Hepatocyte (in vitro differentiated cells): ENCODE measurements around the gene MCHR1. TPM values are rescaled to one million over a fixed set of nuclear protein-coding genes. Genes with fewer than 3 reads are reported as not detected.

Source experiments
- DNase-seq: peaks from one replicate; pipeline ENCODE4 v3.0.0-alpha.2; 2016; ENCODE audit warnings: low spot score
- H2AFZ ChIP-seq: fragments of 200-600 bp; sonication (generic); 2 replicates; pipeline ENCODE4 v1.6.0; 2016; ENCODE audit warnings: antibody characterized with exemption, mild to moderate bottlenecking
- H3K27ac ChIP-seq: fragments of 200-600 bp; sonication (generic); 2 replicates; pipeline ENCODE4 v1.5.1; 2016; ENCODE audit warnings: mild to moderate bottlenecking
- H3K27me3 ChIP-seq: fragments of 200-600 bp; sonication (generic); 2 replicates; pipeline ENCODE4 v1.6.1; 2016
- H3K36me3 ChIP-seq: fragments of 200-600 bp; sonication (generic); replicated peaks from 2 replicates; pipeline ENCODE4 v1.5.1; 2016; ENCODE audit warnings: low read depth; ENCODE audit not compliant: insufficient read depth
- H3K4me1 ChIP-seq: fragments of 200-600 bp; sonication (generic); 2 replicates; pipeline ENCODE4 v1.5.1; 2016; ENCODE audit warnings: mild to moderate bottlenecking, moderate library complexity; ENCODE audit not compliant: insufficient read depth
- H3K4me2 ChIP-seq: fragments of 200-600 bp; sonication (generic); 2 replicates; pipeline ENCODE4 v1.6.0; 2016
- H3K4me3 ChIP-seq: fragments of 200-600 bp; sonication (generic); 2 replicates; pipeline ENCODE4 v1.5.1; 2016; ENCODE audit warnings: mild to moderate bottlenecking
- H3K79me2 ChIP-seq: fragments of 200-600 bp; sonication (generic); 2 replicates; pipeline ENCODE4 v1.6.0; 2017; ENCODE audit warnings: mild to moderate bottlenecking
- H3K9me2 ChIP-seq: fragments of 200-600 bp; sonication (generic); replicated peaks from 2 replicates; pipeline ENCODE4 v1.6.0; 2017; ENCODE audit warnings: mild to moderate bottlenecking; ENCODE audit not compliant: insufficient read depth
- H3K9me3 ChIP-seq: fragments of 200-600 bp; sonication (generic); 2 replicates; pipeline ENCODE4 v1.5.1; 2016; ENCODE audit warnings: low read depth, mild to moderate bottlenecking
- H4K20me1 ChIP-seq: fragments of 200-600 bp; sonication (generic); 2 replicates; pipeline ENCODE4 v1.6.0; 2016; ENCODE audit warnings: mild to moderate bottlenecking; ENCODE audit not compliant: insufficient read depth, poor library complexity, severe bottlenecking
- EZH2 ChIP-seq: fragments of 200-600 bp; sonication (generic); IDR thresholded peaks from 2 replicates; pipeline ENCODE4 v1.6.1; 2016; ENCODE audit warnings: antibody characterized with exemption, mild to moderate bottlenecking, borderline replicate concordance
- EZH2phosphoT487 ChIP-seq: fragments of 200-600 bp; sonication (generic); IDR thresholded peaks from one replicate; pipeline ENCODE4 v1.6.1; 2018; ENCODE audit warnings: antibody characterized with exemption, mild to moderate bottlenecking, low read depth, moderate library complexity; ENCODE audit not compliant: unreplicated experiment, severe bottlenecking
- WGBS: methylation state at CpG from one replicate; pipeline ENCODE4 v1.1.6; 2016; ENCODE audit warnings: low lambda C conversion rate; ENCODE audit errors: missing lambda C conversion rate; 5-methylcytosine and 5-hydroxymethylcytosine counted together
- polyA plus RNA-seq: library from polyadenylated mRNA; unstranded; fragments of >200 nt; fragmentation: Nextera tagmentation; extraction: Ambion mirVana; gene quantifications from 2 replicates; pipeline ENCODE4 v1.2.1, GENCODE V29; 2016
- total RNA-seq: library from RNA; depleted of rRNA; stranded (reverse); fragments of >200 nt; gene quantifications from 2 replicates; pipeline ENCODE4 v1.2.3, GENCODE V29; 2014
- TF ChIP-seq, protein P1 (sequence below): fragments of 200-600 bp; sonication (generic); IDR thresholded peaks from 2 replicates; pipeline ENCODE4 v1.5.1; 2016; ENCODE audit warnings: antibody characterized with exemption, mild to moderate bottlenecking; ENCODE audit not compliant: poor library complexity

The MCHR1 gene
- total and polyA plus RNA-seq, 2 experiments from 2014 or later: 0.50 to 1.1 TPM

DNA sequence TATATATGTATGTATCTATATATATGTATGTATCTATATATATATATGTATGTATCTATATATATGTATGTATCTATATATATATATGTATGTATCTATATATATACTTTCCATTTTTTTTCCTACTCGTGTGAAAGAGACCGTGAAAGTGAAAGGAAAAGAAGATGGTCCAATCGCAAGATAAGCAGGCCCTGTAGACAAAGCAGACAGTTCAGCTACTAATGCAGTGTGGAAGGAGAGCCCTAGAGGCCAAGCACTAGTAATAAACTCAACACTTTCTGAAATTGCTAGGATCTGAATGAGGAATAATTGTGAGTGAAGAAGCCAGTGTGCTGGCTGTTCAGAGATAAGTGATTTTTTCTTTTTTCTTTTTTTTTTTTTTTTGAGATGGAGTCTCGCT is 47.2 kb downstream of the MCHR1 start:
- no peak overlapping the region for H3K4me2 ChIP-seq
- 51% methylated on average over 3 of the region's 4 CpGs for WGBS
- H3K27me3 ChIP-seq: no peaks in the 10 kb centered on the region
- peaks cover 5% of the 10 kb centered on the region for H3K4me1 ChIP-seq
- no peak overlapping the region for H3K4me3 ChIP-seq
- no peak for DNase-seq
- H3K36me3 ChIP-seq: no peaks in the 10 kb centered on the region
- no peak overlapping the region for H2AFZ ChIP-seq
- H3K9me3 ChIP-seq: no peaks in the 10 kb centered on the region
- H3K79me2 ChIP-seq: no peaks in the 10 kb centered on the region
- TF ChIP-seq EZH2 (no peak), EZH2phosphoT487 (no peak)
- TF ChIP-seq, protein P1, sequence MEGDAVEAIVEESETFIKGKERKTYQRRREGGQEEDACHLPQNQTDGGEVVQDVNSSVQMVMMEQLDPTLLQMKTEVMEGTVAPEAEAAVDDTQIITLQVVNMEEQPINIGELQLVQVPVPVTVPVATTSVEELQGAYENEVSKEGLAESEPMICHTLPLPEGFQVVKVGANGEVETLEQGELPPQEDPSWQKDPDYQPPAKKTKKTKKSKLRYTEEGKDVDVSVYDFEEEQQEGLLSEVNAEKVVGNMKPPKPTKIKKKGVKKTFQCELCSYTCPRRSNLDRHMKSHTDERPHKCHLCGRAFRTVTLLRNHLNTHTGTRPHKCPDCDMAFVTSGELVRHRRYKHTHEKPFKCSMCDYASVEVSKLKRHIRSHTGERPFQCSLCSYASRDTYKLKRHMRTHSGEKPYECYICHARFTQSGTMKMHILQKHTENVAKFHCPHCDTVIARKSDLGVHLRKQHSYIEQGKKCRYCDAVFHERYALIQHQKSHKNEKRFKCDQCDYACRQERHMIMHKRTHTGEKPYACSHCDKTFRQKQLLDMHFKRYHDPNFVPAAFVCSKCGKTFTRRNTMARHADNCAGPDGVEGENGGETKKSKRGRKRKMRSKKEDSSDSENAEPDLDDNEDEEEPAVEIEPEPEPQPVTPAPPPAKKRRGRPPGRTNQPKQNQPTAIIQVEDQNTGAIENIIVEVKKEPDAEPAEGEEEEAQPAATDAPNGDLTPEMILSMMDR: no peak
- H4K20me1 ChIP-seq: no peaks in the 10 kb centered on the region
- H3K9me2 ChIP-seq: no peaks in the 10 kb centered on the region
- no peak overlapping the region for H3K27ac ChIP-seq

GRCh38 chr22:40727070-40727963 is 48.0 kb downstream of the MCHR1 start:
- TF ChIP-seq, protein P1: no peak
- TF ChIP-seq EZH2 (no peak), EZH2phosphoT487 (no peak)
- Histone ChIP-seq H2AFZ (no peak overlapping the region), H3K9me2 (no peaks in the 10 kb centered on the region), H3K4me1 (peaks cover 7% of the 10 kb centered on the region), H3K4me2 (no peak overlapping the region), H3K36me3 (no peaks in the 10 kb centered on the region), H3K27ac (peak overlapping the region; percentile 6), H4K20me1 (no peaks in the 10 kb centered on the region), H3K27me3 (no peaks in the 10 kb centered on the region), H3K4me3 (no peak overlapping the region), H3K9me3 (no peaks in the 10 kb centered on the region), H3K79me2 (no peaks in the 10 kb centered on the region)
- WGBS: 78% methylated on average over 11 of the region's 11 CpGs
- DNase-seq: no peak

- Histone ChIP-seq H3K4me3 (no peak overlapping the region), H3K4me1 (peaks cover 10% of the 10 kb centered on the region), H4K20me1 (no peaks in the 10 kb centered on the region), H3K9me3 (no peaks in the 10 kb centered on the region), H3K27me3 (no peaks in the 10 kb centered on the region), H3K27ac (peak overlapping the region; percentile 86), H3K9me2 (no peaks in the 10 kb centered on the region), H3K36me3 (no peaks in the 10 kb centered on the region), H2AFZ (no peak overlapping the region), H3K79me2 (no peaks in the 10 kb centered on the region), H3K4me2 (peak overlapping the region; percentile 34)
- WGBS: 77% methylated on average over 14 of the region's 14 CpGs
- no peak for DNase-seq
- TF ChIP-seq EZH2 (no peak), EZH2phosphoT487 (no peak)
- TF ChIP-seq, protein P1: no peak
Observed at GRCh38 chr22:40727964-40728615, 48.8 kb downstream of the MCHR1 start.
